Natural killer cell (primary cell): ENCODE measurements around the gene NREP. TPM values are rescaled to one million over a fixed set of nuclear protein-coding genes. Genes with fewer than 3 reads are reported as not detected.

ENCODE experiments used
- ATAC-seq, 3 donors: fragments of 150-1000 bp in 2 of 3; fragments of 200-7000 bp in 1 of 3; cut with Tn5 transposase; 1 replicate in 1 of 3; 2 replicates in 2 of 3; pipeline ENCODE4 v1.10.0; 2021; ENCODE audit warnings: mild to moderate bottlenecking in 2 of 3, moderate library complexity in 2 of 3
- DNase-seq, 2 donors: peaks; one replicate each; pipeline versions ENCODE4 v3.0.0 to v3.0.0-alpha.2; 2013 to 2021; ENCODE audit warnings: mixed read lengths in 1 of 2
- H3K27ac ChIP-seq: one replicate; pipeline ENCODE4 v1.5.1; 2013; ENCODE audit warnings: mild to moderate bottlenecking, low read length
- H3K27me3 ChIP-seq: one replicate; pipeline ENCODE4 v1.6.1; 2013; ENCODE audit warnings: low read length; ENCODE audit not compliant: control insufficient read depth, insufficient read depth
- H3K36me3 ChIP-seq: one replicate; pipeline ENCODE4 v1.6.1; 2013; ENCODE audit warnings: low read length; ENCODE audit not compliant: control insufficient read depth, insufficient read depth
- H3K4me1 ChIP-seq: one replicate; pipeline ENCODE4 v1.6.1; 2013; ENCODE audit warnings: low read length; ENCODE audit not compliant: control insufficient read depth, insufficient read depth
- H3K4me3 ChIP-seq: one replicate; pipeline ENCODE4 v1.5.1; 2013; ENCODE audit warnings: low read length
- H3K9me3 ChIP-seq: one replicate; pipeline ENCODE4 v1.6.1; 2013; ENCODE audit warnings: low read length; ENCODE audit not compliant: control insufficient read depth, insufficient read depth
- H3K27ac Mint-ChIP-seq, 2 donors: one replicate each; pipeline ENCODE4 v1.8.0; 2022; ENCODE audit warnings: mild to moderate bottlenecking in 2 of 2, mixed read lengths in 2 of 2, moderate library complexity in 1 of 2
- H3K27me3 Mint-ChIP-seq, 2 donors: one replicate each; pipeline ENCODE4 v1.8.0; 2022; ENCODE audit warnings: low read depth in 2 of 2, mixed read lengths in 2 of 2
- H3K36me3 Mint-ChIP-seq: one replicate; pipeline ENCODE4 v1.8.0; 2022; ENCODE audit warnings: mixed read lengths
- H3K4me1 Mint-ChIP-seq, 2 donors: one replicate each; pipeline ENCODE4 v1.8.0; 2022; ENCODE audit warnings: mixed read lengths in 2 of 2
- H3K4me3 Mint-ChIP-seq: one replicate; pipeline ENCODE4 v1.8.0; 2022; ENCODE audit warnings: mild to moderate bottlenecking, moderate library complexity, mixed read lengths
- H3K9me3 Mint-ChIP-seq, 2 donors: one replicate each; pipeline ENCODE4 v1.8.0; 2022; ENCODE audit warnings: mixed read lengths in 2 of 2
- CTCF ChIP-seq: fragments of 200-600 bp; IDR thresholded peaks from one replicate; pipeline ENCODE4 v1.8.0; 2022; ENCODE audit warnings: antibody characterized with exemption
- WGBS: methylation state at CpG from one replicate; pipeline ENCODE4 v1.1.7; 2013; ENCODE audit warnings: missing lambda C conversion rate; ENCODE audit not compliant: insufficient coverage; 5-methylcytosine and 5-hydroxymethylcytosine counted together
- intact Hi-C: fragments of 100-400 bp; cut with micrococcal nuclease; formaldehyde crosslinking; loops from one replicate; pipeline ENCODE4 v1.14.2; 2022
- total RNA-seq, 4 donors: library from RNA; stranded (reverse); fragments of 120-200 nt in 1 of 4; gene quantifications; one replicate each; pipeline versions ENCODE4 v1.2.3 to v1.2.4, GENCODE V29; 2013 to 2022

Gene NREP
- total RNA-seq, 3 donors from 2014 or later (not counting 1 experiment from before 2014, with no cell fraction given): 7.6 to 9.9 (median 8.4) TPM

GRCh38 chr5:111734597-111734996 lies 22.4 kb downstream of the NREP start:
- intact Hi-C loops: no loop called here
- H3K4me1 ChIP-seq: no peaks in the 10 kb centered on the region
- no peaks in the 10 kb centered on the region for H3K36me3 ChIP-seq
- no CpG with 5 or more reads among the region's 3 CpGs for WGBS
- H3K4me3 Mint-ChIP-seq: no peak overlapping the region
- H3K9me3 Mint-ChIP-seq: no peaks in the 10 kb centered on the region
- no peak overlapping the region for H3K27ac ChIP-seq
- H3K27me3 ChIP-seq: no peaks in the 10 kb centered on the region
- TF ChIP-seq CTCF: no peak
- H3K27ac Mint-ChIP-seq: no peak overlapping the region
- peaks cover 0 to 6% of the 10 kb centered on the region in 2 donors for H3K4me1 Mint-ChIP-seq
- no peak overlapping the region for H3K4me3 ChIP-seq
- DNase-seq (no peak), ATAC-seq (no peak)
- no peaks in the 10 kb centered on the region for H3K36me3 Mint-ChIP-seq
- no peaks in the 10 kb centered on the region for H3K9me3 ChIP-seq
- H3K27me3 Mint-ChIP-seq: no peaks in the 10 kb centered on the region

DNA sequence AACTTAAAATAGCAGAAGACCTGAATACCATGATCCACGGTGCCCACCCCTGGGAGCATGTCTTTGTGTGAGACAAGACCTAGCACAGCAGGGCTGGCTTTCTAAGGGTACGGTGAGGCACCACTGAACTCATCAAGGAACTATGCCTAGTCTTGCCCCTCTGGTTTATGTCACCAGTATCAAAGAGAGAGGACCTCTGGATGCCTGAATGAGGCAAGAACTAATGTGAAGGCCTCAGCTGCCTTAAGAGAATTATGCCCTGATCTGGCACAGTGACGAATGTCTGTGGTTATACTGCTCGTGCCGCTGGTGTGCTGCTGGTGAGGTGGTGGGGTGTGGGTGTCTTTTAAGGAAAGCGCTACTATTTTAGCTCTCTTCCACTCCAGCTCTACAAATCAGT lies 23.0 kb downstream of the NREP start:
- H3K27me3 ChIP-seq: no peaks in the 10 kb centered on the region
- intact Hi-C loops: no loop called here
- Mint-ChIP-seq H3K27me3 (no peaks in the 10 kb centered on the region), H3K36me3 (no peaks in the 10 kb centered on the region), H3K27ac (no peak overlapping the region), H3K4me1 (peaks cover 0 to 6% of the 10 kb centered on the region in 2 donors), H3K9me3 (no peaks in the 10 kb centered on the region), H3K4me3 (no peak overlapping the region)
- TF ChIP-seq CTCF: no peak
- ATAC-seq (peak in 2 of 3 donors; percentile 80 to 85), DNase-seq (peak in 1 of 2 donors; percentile 9)
- no peak overlapping the region for H3K4me3 ChIP-seq
- H3K36me3 ChIP-seq: no peaks in the 10 kb centered on the region
- H3K9me3 ChIP-seq: no peaks in the 10 kb centered on the region
- H3K4me1 ChIP-seq: no peaks in the 10 kb centered on the region
- WGBS: 36% methylated on average over 4 of the region's 6 CpGs
- H3K27ac ChIP-seq: no peak overlapping the region

DNA sequence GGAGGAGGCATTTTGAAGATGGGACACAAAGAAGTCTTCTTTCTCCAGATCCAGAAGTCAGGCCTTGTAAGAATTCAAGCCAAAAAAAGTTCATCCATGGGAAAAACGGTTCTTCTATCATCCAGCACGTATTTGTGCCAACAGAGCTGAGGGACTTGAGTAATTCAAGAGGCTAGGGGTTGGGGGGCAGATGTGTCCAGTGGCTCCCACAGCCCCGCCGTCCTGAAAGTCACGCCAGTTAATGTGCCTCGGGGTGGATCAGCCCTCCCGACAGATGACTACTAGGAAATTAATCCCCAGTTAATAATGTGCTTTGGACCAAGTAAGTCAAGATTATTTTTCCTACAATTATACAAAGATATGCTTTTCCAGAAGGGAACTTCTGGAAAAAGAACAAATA lies 23.4 kb downstream of the NREP start:
- Histone ChIP-seq H3K9me3 (no peaks in the 10 kb centered on the region), H3K27me3 (no peaks in the 10 kb centered on the region), H3K27ac (no peak overlapping the region), H3K4me3 (no peak overlapping the region), H3K4me1 (no peaks in the 10 kb centered on the region), H3K36me3 (no peaks in the 10 kb centered on the region)
- no peak overlapping the region for H3K4me3 Mint-ChIP-seq
- H3K4me1 Mint-ChIP-seq: peaks cover 0 to 6% of the 10 kb centered on the region in 2 donors
- no peak for DNase-seq
- intact Hi-C loops: no loop called here
- TF ChIP-seq CTCF: no peak
- H3K27ac Mint-ChIP-seq: no peak overlapping the region
- no peak for ATAC-seq
- no peaks in the 10 kb centered on the region for H3K9me3 Mint-ChIP-seq
- H3K36me3 Mint-ChIP-seq: no peaks in the 10 kb centered on the region
- 93% methylated on average over 7 of the region's 7 CpGs for WGBS
- H3K27me3 Mint-ChIP-seq: no peaks in the 10 kb centered on the region

DNA sequence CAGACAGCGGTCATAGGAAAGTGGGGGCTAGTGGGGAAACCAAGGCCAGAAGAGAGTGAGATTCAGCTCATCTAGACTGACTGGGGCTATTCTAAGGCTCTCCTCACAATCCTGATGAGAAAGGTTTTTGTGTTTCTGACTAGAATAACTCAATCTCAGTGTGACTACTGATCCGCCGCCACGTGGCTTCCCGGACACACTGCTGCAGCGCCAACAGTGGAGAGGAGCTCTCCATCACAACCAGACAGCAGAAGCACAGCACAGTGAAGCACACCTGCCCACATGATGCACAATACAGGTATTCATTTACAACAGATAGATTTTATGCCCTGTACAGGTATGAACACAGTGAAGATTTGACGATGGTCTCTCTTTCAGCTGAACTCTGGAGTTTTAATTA lies 25.4 kb downstream of the NREP start:
- H3K27ac ChIP-seq: no peak overlapping the region
- Mint-ChIP-seq H3K27ac (no peak overlapping the region), H3K9me3 (no peaks in the 10 kb centered on the region), H3K27me3 (no peaks in the 10 kb centered on the region), H3K36me3 (no peaks in the 10 kb centered on the region), H3K4me3 (no peak overlapping the region), H3K4me1 (peaks cover 0 to 6% of the 10 kb centered on the region in 2 donors)
- no peak for TF ChIP-seq CTCF
- H3K4me3 ChIP-seq: no peak overlapping the region
- no peaks in the 10 kb centered on the region for H3K9me3 ChIP-seq
- H3K36me3 ChIP-seq: no peaks in the 10 kb centered on the region
- no peaks in the 10 kb centered on the region for H3K27me3 ChIP-seq
- DNase-seq (no peak), ATAC-seq (no peak)
- 94% methylated on average over 7 of the region's 7 CpGs for WGBS
- H3K4me1 ChIP-seq: no peaks in the 10 kb centered on the region
- intact Hi-C loops: no loop called here
